Left ventricle myocardium inferior (tissue), 1 donor: ENCODE data around the gene ARHGAP26. TPM values are rescaled to one million over a fixed set of nuclear protein-coding genes. Genes with fewer than 3 reads are reported as not detected.
A peak's percentile ranks its signal among the peaks of the same experiment; 100 is the strongest.
"Not testable (repeated sequence)": the region's sequence is repeated elsewhere in the genome, so short reads cannot be mapped to it uniquely, and the experiment has no call there.

Experiments
- DNase-seq: peaks from one replicate; pipeline ENCODE4 v3.0.0-alpha.2; 2020
- H3K27ac ChIP-seq: fragments of 200-600 bp; replicated peaks from 2 replicates; pipeline ENCODE4 v1.8.0; 2021
- H3K27me3 ChIP-seq: fragments of 200-600 bp; 2 replicates; pipeline ENCODE4 v1.8.0; 2021; ENCODE audit warnings: low read depth
- H3K36me3 ChIP-seq: fragments of 200-600 bp; 2 replicates; pipeline ENCODE4 v1.8.0; 2021
- H3K4me1 ChIP-seq: fragments of 200-600 bp; 2 replicates; pipeline ENCODE4 v1.8.0; 2021
- H3K4me3 ChIP-seq: fragments of 200-600 bp; 2 replicates; pipeline ENCODE4 v1.8.0; 2021; ENCODE audit warnings: mild to moderate bottlenecking, moderate library complexity
- H3K9me3 ChIP-seq: fragments of 200-600 bp; replicated peaks from 2 replicates; pipeline ENCODE4 v1.8.0; 2021
- intact Hi-C: fragments of 100-400 bp; cut with micrococcal nuclease; formaldehyde crosslinking; loops from one replicate; pipeline ENCODE4 v1.11.0; 2022
- total RNA-seq: library from RNA; stranded (reverse); fragmentation: NEBNext Ultra II Directional; extraction: Animal tissue kit (Norgen Biotek cat#: 25700); gene quantifications from one replicate; pipeline ENCODE4 v1.2.1, GENCODE V29; 2021
- TF ChIP-seq, protein P1 (sequence below): fragments of 200-600 bp; IDR thresholded peaks from 2 replicates; pipeline ENCODE4 v1.8.0; 2021; ENCODE audit warnings: antibody characterized with exemption, mild to moderate bottlenecking, borderline replicate concordance
- donor health status: DM: no; HTN: yes; CAD: no; lungs with severe emphysema.

Gene ARHGAP26
- total RNA-seq, 1 donor from 2014 or later, result 35.7 TPM

DNA sequence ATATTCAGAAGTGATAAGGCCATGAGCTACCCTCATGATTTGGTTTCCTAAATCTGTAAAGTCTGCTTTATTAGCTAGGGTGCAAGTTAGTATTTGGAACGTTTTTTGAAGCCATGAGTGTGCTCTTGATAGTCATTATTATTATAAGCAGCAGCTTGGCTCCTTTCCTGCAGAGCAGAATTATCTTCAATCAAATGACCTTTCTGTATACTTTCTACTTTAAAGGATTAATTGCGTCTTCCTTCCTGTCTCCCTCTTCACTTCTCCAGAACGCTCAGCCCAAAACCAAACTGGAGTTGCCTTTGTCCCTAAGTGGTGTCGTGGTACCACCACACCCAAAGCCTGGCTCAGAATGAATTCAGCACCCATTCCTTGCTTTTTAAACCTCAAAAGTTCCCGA, 211.3 kb downstream of the ARHGAP26 start:
- DNase-seq, result no peak
- intact Hi-C loops, result no loop called here
- H3K9me3 ChIP-seq, result no peaks in the 10 kb centered on the region
- TF ChIP-seq, protein P1, sequence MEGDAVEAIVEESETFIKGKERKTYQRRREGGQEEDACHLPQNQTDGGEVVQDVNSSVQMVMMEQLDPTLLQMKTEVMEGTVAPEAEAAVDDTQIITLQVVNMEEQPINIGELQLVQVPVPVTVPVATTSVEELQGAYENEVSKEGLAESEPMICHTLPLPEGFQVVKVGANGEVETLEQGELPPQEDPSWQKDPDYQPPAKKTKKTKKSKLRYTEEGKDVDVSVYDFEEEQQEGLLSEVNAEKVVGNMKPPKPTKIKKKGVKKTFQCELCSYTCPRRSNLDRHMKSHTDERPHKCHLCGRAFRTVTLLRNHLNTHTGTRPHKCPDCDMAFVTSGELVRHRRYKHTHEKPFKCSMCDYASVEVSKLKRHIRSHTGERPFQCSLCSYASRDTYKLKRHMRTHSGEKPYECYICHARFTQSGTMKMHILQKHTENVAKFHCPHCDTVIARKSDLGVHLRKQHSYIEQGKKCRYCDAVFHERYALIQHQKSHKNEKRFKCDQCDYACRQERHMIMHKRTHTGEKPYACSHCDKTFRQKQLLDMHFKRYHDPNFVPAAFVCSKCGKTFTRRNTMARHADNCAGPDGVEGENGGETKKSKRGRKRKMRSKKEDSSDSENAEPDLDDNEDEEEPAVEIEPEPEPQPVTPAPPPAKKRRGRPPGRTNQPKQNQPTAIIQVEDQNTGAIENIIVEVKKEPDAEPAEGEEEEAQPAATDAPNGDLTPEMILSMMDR, result no peak
- H3K27ac ChIP-seq, result peak overlapping the region; percentile 87
- H3K4me1 ChIP-seq, result peaks cover 56% of the 10 kb centered on the region
- no peaks in the 10 kb centered on the region for H3K27me3 ChIP-seq
- no peaks in the 10 kb centered on the region for H3K36me3 ChIP-seq
- H3K4me3 ChIP-seq, result no peak overlapping the region

DNA sequence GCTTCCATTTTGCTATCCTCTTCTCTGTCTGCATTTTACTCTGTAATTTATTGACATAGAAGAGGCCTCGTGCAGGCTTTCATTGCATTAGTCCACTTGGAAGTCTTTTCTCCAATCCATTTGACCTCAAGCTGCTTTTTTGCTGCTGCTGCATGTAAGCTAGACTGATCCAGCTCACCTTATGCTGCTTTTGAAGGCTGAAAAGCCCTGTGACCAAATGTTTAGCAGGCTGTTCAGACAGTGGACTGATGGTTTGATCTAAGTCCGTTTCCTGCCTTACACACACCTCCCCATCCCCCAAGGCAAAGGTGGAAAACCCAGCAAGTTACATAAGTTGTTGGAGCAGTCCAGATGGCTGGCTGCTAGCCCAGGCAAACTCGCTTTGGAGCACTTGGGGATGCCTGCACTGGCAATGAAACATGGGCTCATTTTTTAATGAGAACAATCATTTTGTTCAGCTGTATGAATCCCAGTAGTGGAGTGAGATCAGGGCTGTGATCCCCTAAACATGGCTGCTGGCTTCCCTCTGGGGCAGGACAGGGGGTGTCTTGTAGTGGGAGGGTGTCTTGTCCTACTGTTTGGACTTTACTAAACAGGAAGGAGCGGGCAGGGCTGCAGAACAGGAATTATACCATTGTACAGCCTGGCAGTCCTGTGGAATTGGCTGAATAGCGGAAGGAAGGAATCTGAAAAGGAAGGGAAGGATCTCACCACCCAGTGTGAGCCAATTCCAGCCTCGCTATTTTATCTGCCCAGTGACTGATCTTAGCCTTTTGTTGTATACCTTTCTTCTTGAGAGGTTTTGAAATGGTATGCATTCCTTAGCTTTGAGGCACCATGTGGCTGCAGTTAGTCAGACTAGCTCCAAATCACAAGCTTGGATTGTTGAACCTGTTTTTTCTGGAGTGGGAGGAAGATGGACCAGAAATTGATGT, 212.0 kb downstream of the ARHGAP26 start:
- no peaks in the 10 kb centered on the region for H3K9me3 ChIP-seq
- TF ChIP-seq, protein P1, result no peak
- no peaks in the 10 kb centered on the region for H3K36me3 ChIP-seq
- H3K4me3 ChIP-seq, result no peak overlapping the region
- DNase-seq, result peak; percentile 84
- H3K4me1 ChIP-seq, result peaks cover 56% of the 10 kb centered on the region
- peak overlapping the region; percentile 87 for H3K27ac ChIP-seq
- intact Hi-C loops, result no loop called here
- H3K27me3 ChIP-seq, result no peaks in the 10 kb centered on the region

DNA sequence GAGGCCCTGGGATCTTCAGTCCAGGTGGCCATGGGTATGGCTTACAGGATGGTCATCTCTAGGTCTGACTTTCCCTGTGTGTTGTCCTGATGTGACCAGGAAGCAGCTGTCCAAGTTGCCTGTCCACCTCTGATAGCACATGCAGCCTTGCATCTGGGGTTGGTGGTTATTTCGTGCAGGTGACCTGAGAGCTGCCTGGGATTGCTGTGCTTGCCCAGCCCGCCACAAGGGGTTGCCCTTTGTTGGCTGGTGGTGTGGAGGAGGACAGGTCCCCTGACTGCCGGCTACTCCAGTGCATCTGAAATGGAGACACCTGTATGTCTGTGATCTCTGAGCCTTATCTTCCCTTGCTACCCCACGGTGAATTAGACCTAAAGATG, 212.6 kb downstream of the ARHGAP26 start:
- H3K4me1 ChIP-seq, result peaks cover 56% of the 10 kb centered on the region
- DNase-seq, result no peak

DNA sequence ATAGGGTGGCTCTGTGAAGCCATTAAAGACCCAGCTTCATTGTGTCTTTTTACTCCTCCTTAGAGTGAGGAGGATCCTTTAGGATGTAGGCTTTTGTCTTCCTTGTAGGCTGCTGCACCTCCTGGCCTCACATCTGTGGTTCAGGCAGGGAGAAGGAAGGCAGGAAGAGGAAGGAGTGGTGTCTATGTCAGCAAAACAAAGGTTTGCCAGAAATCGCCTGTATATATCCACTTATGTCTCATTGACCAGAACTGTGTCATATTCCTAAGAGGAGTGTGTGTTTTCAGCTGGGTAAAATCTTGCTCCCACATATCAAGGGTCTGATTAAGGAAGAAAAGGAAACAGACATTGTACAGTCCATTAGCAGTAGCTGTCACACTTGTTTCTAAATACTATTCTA, 213.8 kb downstream of the ARHGAP26 start:
- Histone ChIP-seq H3K27ac (peak overlapping the region; percentile 16), H3K4me3 (no peak overlapping the region), H3K4me1 (peaks cover 53% of the 10 kb centered on the region), H3K9me3 (no peaks in the 10 kb centered on the region), H3K36me3 (no peaks in the 10 kb centered on the region), H3K27me3 (no peaks in the 10 kb centered on the region)
- intact Hi-C loops, result no loop called here
- DNase-seq, result no peak
- TF ChIP-seq, protein P1, result no peak

More for the DNA sequence above, 212.6 kb downstream of the ARHGAP26 start:
- Histone ChIP-seq H3K9me3 (no peaks in the 10 kb centered on the region), H3K36me3 (no peaks in the 10 kb centered on the region), H3K27me3 (no peaks in the 10 kb centered on the region), H3K27ac (peak overlapping the region; percentile 87), H3K4me3 (no peak overlapping the region)
- TF ChIP-seq, protein P1, result peak; percentile 39
- intact Hi-C loops, result no loop called here

DNA sequence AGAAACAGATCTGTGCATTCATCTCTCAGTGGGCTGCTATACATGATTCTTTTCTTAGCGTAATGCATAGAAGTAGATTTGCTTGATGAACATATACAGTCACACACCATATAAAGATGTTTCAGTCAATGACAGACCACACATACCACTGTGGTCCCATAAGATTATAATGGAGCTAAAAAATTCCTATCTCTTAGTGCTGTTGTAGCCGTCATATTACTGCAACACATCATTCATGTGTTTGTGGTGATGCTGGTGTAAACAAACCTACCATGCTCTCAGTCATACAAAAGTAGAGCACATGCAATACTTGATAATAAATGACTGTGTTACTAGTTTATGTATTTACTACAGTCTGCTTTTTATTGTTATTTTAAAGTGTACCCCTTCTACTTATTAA, 214.3 kb downstream of the ARHGAP26 start:
- TF ChIP-seq, protein P1, result no peak
- no peak for DNase-seq
- Histone ChIP-seq H3K9me3 (peaks cover 4% of the 10 kb centered on the region), H3K27ac (peak overlapping the region; percentile 16), H3K27me3 (no peaks in the 10 kb centered on the region), H3K4me1 (peaks cover 48% of the 10 kb centered on the region), H3K4me3 (no peak overlapping the region), H3K36me3 (no peaks in the 10 kb centered on the region)
- intact Hi-C loops, result no loop called here

DNA sequence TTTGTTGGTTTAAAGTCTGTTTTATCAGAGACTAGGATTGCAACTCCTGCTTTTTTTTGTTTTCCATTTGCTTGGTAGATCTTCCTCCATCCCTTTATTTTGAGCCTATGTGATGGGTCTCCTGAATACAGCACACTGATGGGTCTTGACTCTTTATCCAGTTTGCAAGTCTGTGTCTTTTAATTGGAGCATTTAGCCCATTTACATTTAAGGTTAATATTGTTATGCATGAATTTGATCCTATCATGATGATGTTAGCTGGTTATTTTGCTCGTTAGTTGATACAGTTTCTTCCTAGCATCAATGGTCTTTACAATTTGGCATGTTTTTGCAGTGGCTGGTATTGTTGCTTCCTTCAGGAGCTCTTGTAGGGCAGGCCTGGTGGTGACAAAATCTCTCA, 219.1 kb downstream of the ARHGAP26 start:
- DNase-seq, H3K4me1 ChIP-seq, intact Hi-C loops, H3K27me3 ChIP-seq, H3K4me3 ChIP-seq, H3K36me3 ChIP-seq, H3K27ac ChIP-seq: not testable (repeated sequence)
- peaks cover 14% of the 10 kb centered on the region for H3K9me3 ChIP-seq

DNA sequence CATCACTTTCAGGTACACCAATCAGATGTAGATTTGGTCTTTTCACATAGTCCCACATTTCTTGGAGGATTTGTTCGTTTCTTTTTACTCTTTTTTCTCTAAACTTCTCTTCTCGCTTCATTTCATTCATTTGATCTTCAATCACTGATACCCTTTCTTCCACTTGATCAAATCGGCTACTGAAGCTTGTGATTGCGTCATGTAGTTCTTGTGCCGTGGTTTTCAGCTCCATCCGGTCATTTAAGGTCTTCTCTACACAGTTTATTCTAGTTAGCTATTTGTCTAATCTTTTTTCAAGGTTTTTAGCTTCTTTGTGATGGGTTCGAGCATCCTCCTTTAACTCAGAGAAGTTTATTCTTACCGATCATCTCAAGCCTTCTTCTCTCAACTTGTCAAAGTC, 219.9 kb downstream of the ARHGAP26 start:
- H3K4me3 ChIP-seq, H3K4me1 ChIP-seq, H3K27me3 ChIP-seq, H3K36me3 ChIP-seq, DNase-seq, intact Hi-C loops, H3K27ac ChIP-seq: not testable (repeated sequence)
- peaks cover 14% of the 10 kb centered on the region for H3K9me3 ChIP-seq
